HG02970 (cell line): ENCODE results near the gene RNF152.

Experiments used
- ATAC-seq: cut with Tn5 transposase; IDR thresholded peaks from one replicate; pipeline ENCODE4 v1.9.1; 2021; ENCODE audit warnings: mild to moderate bottlenecking, moderate library complexity, moderate number of reproducible peaks; ENCODE audit not compliant: unreplicated experiment, low FRiP score

Gene RNF152

GRCh38 chr18:61894751-61895524, 2.1 kb upstream of the RNF152 start:
- no peak for ATAC-seq

GRCh38 chr18:61893971-61894750, 1.4 kb upstream of the RNF152 start:
- ATAC-seq, result peak; percentile 54

GRCh38 chr18:61893309-61893970, 633 bp upstream of the RNF152 start:
- ATAC-seq, result peak; percentile 26

GRCh38 chr18:61891894-61892293, 913 bp downstream of the RNF152 start:
- ATAC-seq, result no peak

- no peak for ATAC-seq
Observed at GRCh38 chr18:61891271-61891670, 1.5 kb downstream of the RNF152 start.

GRCh38 chr18:61890344-61890743, 2.5 kb downstream of the RNF152 start:
- no peak for ATAC-seq

- no peak for ATAC-seq
Observed at GRCh38 chr18:61889541-61889940, 3.3 kb downstream of the RNF152 start.

GRCh38 chr18:61888622-61889021, 4.2 kb downstream of the RNF152 start:
- ATAC-seq, result no peak

- no peak for ATAC-seq
Observed at GRCh38 chr18:61887838-61888237, 5.0 kb downstream of the RNF152 start.

GRCh38 chr18:61883547-61883946, 9.3 kb downstream of the RNF152 start:
- no peak for ATAC-seq

GRCh38 chr18:61882296-61883004, 10.4 kb downstream of the RNF152 start:
- ATAC-seq, result no peak

GRCh38 chr18:61876899-61877298, 15.9 kb downstream of the RNF152 start:
- no peak for ATAC-seq

GRCh38 chr18:61870151-61870550, 22.7 kb downstream of the RNF152 start:
- no peak for ATAC-seq

GRCh38 chr18:61869636-61870035, 23.2 kb downstream of the RNF152 start:
- ATAC-seq, result no peak

- ATAC-seq, result no peak
Observed at GRCh38 chr18:61865466-61866175, 27.2 kb downstream of the RNF152 start.

GRCh38 chr18:61861372-61861771, 31.4 kb downstream of the RNF152 start:
- no peak for ATAC-seq

- no peak for ATAC-seq
Observed at GRCh38 chr18:61860302-61860701, 32.5 kb downstream of the RNF152 start.

- no peak for ATAC-seq
Observed at GRCh38 chr18:61859113-61859512, 33.7 kb downstream of the RNF152 start.

GRCh38 chr18:61856678-61857077, 36.1 kb downstream of the RNF152 start:
- ATAC-seq, result no peak
